GM12801 (cell line): ENCODE data around the gene RGS2.

Experiments
- CTCF ChIP-seq: IDR thresholded peaks from one replicate; pipeline ENCODE4 v1.5.1; 2011; ENCODE audit warnings: control low read depth; ENCODE audit not compliant: insufficient read length; ENCODE audit errors: extremely low read depth

Gene RGS2

GRCh38 chr1:192784397-192784796 is 24.4 kb upstream of the RGS2 start:
- TF ChIP-seq CTCF: no peak

GRCh38 chr1:192786576-192786975 is 22.3 kb upstream of the RGS2 start:
- no peak for TF ChIP-seq CTCF

- TF ChIP-seq CTCF: no peak
Observed at GRCh38 chr1:192787914-192788585, 20.8 kb upstream of the RGS2 start.

GRCh38 chr1:192789871-192790270 is 19.0 kb upstream of the RGS2 start:
- no peak for TF ChIP-seq CTCF

GRCh38 chr1:192792628-192793027 is 16.2 kb upstream of the RGS2 start:
- TF ChIP-seq CTCF: no peak

- no peak for TF ChIP-seq CTCF
Observed at GRCh38 chr1:192793983-192794767, 14.7 kb upstream of the RGS2 start.

GRCh38 chr1:192794768-192795035 is 14.1 kb upstream of the RGS2 start:
- TF ChIP-seq CTCF: no peak
